GM10266 (cell line): ENCODE data around the gene PIK3C2B.

Experiments
- DNase-seq: peaks from one replicate; pipeline ENCODE4 v3.0.0; 2012; ENCODE audit errors: extremely low spot score
- TF ChIP-seq, protein P1 (sequence below): IDR thresholded peaks from 2 replicates; pipeline ENCODE4 v1.5.1; 2012; ENCODE audit warnings: mild to moderate bottlenecking, low read depth; ENCODE audit not compliant: control insufficient read depth, insufficient read depth; ENCODE audit errors: missing control alignments

Gene PIK3C2B

DNA sequence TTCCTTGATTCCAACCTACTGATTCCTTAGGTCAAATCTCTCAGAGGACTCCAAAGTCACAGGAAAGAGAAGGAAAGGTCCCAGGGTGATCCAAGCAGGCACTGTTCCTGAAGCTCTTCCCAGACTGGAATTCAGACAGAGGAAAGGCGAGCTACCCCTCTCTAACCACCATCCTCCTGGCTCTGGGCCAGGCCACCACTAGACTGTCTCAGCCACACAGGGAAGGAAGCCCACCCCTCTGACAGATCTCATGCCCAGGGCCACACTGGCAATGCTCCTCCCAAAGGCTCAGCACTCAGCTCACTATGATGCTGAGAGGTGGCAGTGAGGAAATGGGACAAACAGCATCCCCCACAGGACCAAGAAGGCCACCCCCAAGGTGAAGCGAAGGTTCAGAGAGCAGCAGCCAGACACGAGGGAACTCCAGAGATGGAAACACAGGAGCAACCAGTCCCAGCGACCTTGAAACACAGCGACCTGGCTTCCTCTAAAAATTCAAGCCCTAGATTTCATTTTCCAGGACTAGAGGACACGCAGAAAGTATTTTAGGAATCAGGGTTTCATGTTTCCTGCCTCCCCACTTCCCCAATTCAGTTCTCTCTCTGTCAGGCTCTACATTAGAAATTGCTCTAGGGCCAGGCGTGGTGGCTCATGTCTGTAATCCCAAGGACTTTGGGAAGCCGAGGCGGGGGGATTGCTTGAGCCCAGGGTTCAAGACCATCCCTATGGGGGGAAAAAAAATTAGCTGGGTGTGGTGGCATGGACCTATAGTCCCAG, 18.8 kb downstream of the PIK3C2B start:
- TF ChIP-seq, protein P1, sequence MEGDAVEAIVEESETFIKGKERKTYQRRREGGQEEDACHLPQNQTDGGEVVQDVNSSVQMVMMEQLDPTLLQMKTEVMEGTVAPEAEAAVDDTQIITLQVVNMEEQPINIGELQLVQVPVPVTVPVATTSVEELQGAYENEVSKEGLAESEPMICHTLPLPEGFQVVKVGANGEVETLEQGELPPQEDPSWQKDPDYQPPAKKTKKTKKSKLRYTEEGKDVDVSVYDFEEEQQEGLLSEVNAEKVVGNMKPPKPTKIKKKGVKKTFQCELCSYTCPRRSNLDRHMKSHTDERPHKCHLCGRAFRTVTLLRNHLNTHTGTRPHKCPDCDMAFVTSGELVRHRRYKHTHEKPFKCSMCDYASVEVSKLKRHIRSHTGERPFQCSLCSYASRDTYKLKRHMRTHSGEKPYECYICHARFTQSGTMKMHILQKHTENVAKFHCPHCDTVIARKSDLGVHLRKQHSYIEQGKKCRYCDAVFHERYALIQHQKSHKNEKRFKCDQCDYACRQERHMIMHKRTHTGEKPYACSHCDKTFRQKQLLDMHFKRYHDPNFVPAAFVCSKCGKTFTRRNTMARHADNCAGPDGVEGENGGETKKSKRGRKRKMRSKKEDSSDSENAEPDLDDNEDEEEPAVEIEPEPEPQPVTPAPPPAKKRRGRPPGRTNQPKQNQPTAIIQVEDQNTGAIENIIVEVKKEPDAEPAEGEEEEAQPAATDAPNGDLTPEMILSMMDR: no peak
- no peak for DNase-seq

GRCh38 chr1:204473400-204473965, 21.1 kb downstream of the PIK3C2B start:
- no peak for DNase-seq
- TF ChIP-seq, protein P1: no peak

- no peak for DNase-seq
- TF ChIP-seq, protein P1: no peak
These were observed 21.9 kb downstream of the PIK3C2B start for GRCh38 chr1:204472660-204473059.

DNA sequence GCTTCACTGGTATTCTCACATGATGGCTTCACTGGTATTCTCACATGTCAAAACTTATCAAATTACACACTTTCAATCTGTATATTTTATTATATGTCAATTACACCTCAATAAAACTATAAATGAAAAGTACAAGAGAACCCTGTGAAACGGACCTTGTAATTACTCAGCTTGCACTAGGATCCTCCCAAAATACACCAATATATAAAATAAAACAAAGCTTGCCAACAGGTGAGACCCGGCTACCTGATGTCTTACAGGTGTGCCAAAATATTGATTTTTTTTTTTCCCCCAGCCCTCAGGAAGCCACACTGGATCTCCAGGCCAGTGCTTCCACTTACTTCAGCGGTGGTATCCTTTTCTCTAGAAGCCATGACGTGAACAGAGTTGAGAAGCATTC, 22.9 kb downstream of the PIK3C2B start:
- DNase-seq: no peak
- TF ChIP-seq, protein P1: no peak

- no peak for DNase-seq
- TF ChIP-seq, protein P1: no peak
These were observed 25.3 kb downstream of the PIK3C2B start for GRCh38 chr1:204469304-204469703.

- TF ChIP-seq, protein P1: no peak
- DNase-seq: no peak
These were observed 25.8 kb downstream of the PIK3C2B start for GRCh38 chr1:204468766-204469302.

DNA sequence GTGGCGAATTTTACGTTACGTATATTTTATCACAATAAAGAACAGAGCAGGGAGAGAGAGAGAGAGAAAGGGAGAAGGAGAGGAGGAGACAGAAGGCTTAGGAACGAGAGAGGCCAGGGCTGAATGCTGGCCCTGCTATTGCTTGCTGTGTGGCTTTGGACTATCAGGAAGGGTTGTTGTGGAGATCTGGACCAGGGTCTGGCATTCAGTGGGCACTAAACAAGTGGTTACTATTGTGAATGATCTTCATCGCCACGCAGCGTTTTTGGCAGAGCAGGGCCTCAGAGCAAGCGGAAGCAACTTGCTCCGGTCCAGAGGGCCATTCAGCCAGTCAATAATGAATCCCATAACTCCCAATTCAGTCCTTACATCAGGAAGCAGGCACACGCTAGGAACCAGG, 26.4 kb downstream of the PIK3C2B start:
- TF ChIP-seq, protein P1: no peak
- no peak for DNase-seq
